ENCODE data around the gene ZNF787. TPM values are rescaled to one million over a fixed set of nuclear protein-coding genes. Genes with fewer than 3 reads are reported as not detected.

ZNF787 gene
- total RNA-seq, 1 experiment from 2014 or later = 81.6 TPM

- DNase-seq (ENCODE audit: low read depth) = no peak
These were observed 32.4 kb downstream of the ZNF787 start for GRCh38 chr19:56088497-56089215.

- no peak for DNase-seq (ENCODE audit: low read depth)
These were observed 33.2 kb downstream of the ZNF787 start for GRCh38 chr19:56087647-56088496.

- no peak for DNase-seq (ENCODE audit: low read depth)
These were observed 34.2 kb downstream of the ZNF787 start for GRCh38 chr19:56086671-56087430.

GRCh38 chr19:56085571-56086275 lies 35.4 kb downstream of the ZNF787 start:
- DNase-seq (ENCODE audit: low read depth) = no peak

DNA sequence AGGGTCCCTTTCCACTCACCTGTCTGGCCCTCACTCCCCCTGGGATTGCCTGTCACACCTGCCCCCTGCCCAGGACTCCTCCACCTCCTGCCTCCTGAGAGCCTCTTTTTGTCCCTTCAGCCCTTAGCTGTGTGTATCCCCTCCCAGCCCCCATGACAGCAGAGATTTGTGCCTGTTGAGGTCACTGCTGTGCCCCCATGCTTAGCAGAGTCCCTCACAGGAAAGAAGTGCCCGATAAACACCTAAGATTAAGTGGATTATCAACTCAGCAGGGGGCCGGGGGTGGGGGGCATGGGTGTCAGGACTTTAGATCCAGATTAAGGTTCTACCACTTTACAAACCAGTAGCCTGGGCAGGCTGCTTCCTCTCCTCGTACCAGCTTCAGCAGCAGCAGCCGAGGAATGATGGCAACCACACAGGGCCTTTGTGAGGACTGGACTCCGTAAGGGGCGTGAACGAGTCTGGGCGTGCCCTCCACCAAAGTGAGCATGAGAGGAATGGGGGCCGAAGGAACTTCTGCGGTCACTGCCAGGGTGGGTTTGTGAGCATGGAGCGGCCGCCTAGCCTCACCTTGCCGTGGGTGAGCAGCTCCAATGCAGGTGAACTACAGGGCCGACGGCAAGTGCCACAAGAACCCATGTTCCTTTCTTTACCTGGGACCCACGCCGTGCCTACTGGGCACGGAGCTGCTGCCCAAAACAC lies 36.1 kb downstream of the ZNF787 start:
- no peak for DNase-seq (ENCODE audit: low read depth)

- DNase-seq (ENCODE audit: low read depth) = no peak
These were observed 37.4 kb downstream of the ZNF787 start for GRCh38 chr19:56083668-56084067.

DNA sequence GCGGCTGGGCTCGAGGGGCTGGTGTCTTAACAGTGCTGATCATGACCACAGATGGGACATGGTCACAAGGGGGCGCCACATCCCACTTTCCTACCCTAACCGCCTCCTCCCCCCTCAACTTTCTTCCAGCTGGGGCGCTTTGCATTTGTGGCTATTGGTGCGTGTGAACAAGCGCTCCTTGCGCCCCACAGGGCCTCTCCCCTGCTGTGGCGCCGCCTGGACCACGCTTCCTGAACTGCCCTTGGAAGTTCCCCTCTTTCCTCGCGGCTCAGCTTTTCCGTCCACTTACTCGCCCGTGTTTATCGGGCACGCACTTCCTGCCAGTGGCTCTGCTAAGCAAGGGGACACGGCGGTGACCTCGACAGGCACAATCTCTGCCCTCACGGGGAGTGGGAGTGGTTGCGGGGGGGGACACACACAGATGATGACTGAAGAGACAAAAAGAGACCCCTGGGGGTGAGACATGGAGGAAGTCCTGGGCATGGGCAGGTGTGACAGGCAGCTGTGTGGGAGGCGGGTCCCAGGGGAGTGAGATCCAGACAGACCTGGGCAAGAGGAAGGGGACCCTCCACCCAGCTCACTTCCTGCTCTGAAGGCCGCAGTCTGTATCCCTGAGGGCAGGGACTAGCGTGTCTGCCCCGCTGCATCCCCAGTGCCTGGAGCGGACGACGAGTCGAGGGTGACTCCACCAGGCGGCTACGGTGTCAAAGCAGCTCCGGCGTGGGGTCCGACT lies 40.3 kb downstream of the ZNF787 start:
- peak; percentile 51 for DNase-seq (ENCODE audit: low read depth)

DNA sequence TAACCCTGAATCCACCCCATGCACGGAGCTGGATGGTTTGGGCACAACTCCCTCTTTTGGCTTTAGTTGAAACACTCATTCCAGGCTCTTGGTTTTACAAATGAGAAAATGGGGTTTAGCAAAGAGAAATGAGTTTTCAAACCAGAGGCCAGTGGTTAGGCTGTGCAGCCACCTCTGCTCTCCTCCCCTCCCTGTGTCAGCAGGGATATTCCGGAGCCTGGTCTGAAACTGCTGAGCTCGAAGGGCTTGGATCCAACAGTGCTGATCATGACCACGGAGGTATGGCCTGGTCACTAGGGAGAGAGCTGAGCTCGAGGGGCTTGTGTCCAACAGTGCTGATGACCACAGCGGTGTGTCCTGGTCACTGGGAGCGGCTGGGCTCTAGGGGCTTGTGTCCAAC lies 41.5 kb downstream of the ZNF787 start:
- DNase-seq (ENCODE audit: low read depth) = no peak

DNA sequence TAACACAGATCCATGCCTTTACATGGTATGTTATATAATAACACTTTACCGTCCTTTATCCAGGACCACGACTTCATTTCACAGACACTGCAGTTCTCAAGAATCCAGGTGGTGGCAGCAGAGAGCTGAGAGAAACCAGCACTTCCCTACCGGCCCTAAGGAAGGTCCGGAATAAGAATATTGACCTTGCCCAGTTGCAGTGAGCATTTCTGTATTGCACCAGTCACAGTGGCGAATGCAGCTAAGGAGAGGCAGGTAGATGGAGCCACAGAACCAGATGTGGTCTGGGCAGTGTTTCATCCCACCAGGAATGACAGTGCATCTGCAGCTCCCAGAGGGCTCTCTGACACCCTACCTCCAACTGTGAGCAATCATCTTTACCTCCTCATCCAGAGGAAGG lies 44.6 kb downstream of the ZNF787 start:
- peak; percentile 44 for DNase-seq (ENCODE audit: low read depth)

GRCh38 chr19:56071151-56071550 lies 49.9 kb downstream of the ZNF787 start:
- peak; percentile 7 for DNase-seq (ENCODE audit: low read depth)

DNA sequence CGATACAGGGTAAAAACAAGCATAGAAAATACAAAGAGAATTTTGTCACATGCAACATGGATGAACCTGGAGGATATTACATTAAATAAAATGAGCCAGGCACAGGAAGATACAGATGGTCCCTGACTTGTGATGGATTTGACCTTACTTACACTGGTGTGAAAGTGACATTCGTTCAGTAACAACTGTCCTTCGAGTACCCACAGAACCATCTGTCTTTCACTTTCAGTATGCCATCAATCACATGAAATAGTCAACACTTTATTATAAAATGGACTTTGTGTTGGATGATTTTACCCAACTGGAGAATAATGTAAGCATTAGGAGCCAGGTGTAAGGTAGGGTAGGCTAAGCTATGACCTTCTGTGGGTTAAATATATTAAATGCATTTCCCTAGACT lies 51.5 kb downstream of the ZNF787 start:
- DNase-seq (ENCODE audit: low read depth) = no peak

GRCh38 chr19:56066152-56067023 lies 54.7 kb downstream of the ZNF787 start:
- peak; percentile 38 for DNase-seq (ENCODE audit: low read depth)

- no peak for DNase-seq (ENCODE audit: low read depth)
These were observed 67.5 kb downstream of the ZNF787 start for GRCh38 chr19:56053596-56053995.

Small RNA genes lying within 50 kb of the gene (small RNA-seq; reads per million reads assigned to genes)
- not detected for gene AC024580.2
- gene RF00019 = not detected

Other genes with a start within 250 kb of the ZNF787 start
- gene NLRP13, start 189.0 kb downstream of the ZNF787 start, total RNA-seq (2014; rRNA removed; shearing (Covaris generic)) = not detected in 2 replicates
- gene NLRP8, start 173.5 kb downstream of the ZNF787 start, total RNA-seq (2014; rRNA removed; shearing (Covaris generic)) = not detected in 2 replicates
- gene NLRP5, start 134.5 kb downstream of the ZNF787 start, total RNA-seq (2014; rRNA removed; shearing (Covaris generic)) = not detected in 2 replicates
- 31.4 and 35.6 TPM in 2 replicates for gene ZNF444, start 20.0 kb upstream of the ZNF787 start, total RNA-seq (2014; rRNA removed; shearing (Covaris generic))
- not detected in 2 replicates for gene GALP, start 54.7 kb upstream of the ZNF787 start, total RNA-seq (2014; rRNA removed; shearing (Covaris generic))
- gene ZSCAN5B, start 76.5 kb upstream of the ZNF787 start, total RNA-seq (2014; rRNA removed; shearing (Covaris generic)) = not detected in 2 replicates
- not detected in 2 replicates for gene ZSCAN5C, start 81.0 kb upstream of the ZNF787 start, total RNA-seq (2014; rRNA removed; shearing (Covaris generic))
- gene EDDM13, start 151.5 kb upstream of the ZNF787 start, total RNA-seq (2014; rRNA removed; shearing (Covaris generic)) = 0.98 TPM in 1 of 2 replicates, not detected in the other
- gene ZSCAN5A, start 193.5 kb upstream of the ZNF787 start, total RNA-seq (2014; rRNA removed; shearing (Covaris generic)) = 17.5 and 18.9 TPM in 2 replicates

Data from HT1080 (cell line).